Stimulated activated CD4-positive, alpha-beta T cell treated with anti-CD3 and anti-CD28 coated beads, Interleukin-15, amount 100 ng/mL, for 1 hour (primary cell): ENCODE results near the gene HDGF.

Source experiments
- DNase-seq, 2 donors: peaks; one replicate each; pipeline ENCODE4 v3.0.0-alpha.2; 2020; ENCODE audit warnings: low read depth in 1 of 2, low spot score in 1 of 2

The HDGF gene

DNA sequence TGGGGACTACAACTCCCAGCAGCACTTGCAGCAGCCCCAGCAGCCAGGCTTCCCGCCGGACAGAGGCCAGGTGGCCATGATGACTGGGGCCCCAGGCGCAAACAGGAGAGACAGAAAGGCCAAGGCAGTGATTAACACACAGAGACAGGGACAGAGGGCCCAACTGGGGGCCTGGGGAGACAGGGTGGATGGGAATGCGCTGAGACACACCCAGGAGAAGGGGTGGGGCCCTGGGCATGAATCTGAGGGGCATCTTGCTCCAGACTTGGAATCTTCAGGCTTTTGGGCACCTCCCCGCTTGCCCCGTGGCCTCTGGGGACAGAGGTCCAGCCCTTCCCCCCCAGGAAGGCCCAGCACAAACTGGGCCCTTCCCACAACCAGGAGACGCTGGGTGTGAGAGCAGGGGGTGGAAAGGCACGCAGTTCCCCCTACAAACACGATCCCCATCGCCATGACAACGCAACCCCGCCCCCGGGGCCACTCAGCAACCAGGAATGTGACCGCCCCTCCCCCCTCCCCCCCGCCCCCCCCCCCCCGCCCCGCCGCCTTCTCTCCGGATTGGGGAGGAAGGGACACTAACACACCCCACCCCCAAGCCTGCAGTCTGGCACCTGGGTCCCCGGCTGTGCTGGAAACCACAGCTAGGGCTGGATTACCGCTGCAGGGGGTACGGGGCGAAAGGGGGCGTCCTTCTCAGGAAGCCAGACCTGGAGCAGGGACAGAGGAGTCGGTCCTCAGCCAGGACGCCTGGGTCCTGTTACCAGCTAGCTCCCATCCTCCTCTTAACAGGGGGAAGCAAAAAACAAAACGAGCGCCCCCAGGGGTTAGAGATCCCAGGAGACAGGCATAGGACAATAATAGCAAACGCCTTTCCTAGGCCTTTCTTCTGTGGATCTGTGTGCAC lies 4.5 kb downstream of the HDGF start:
- no peak for DNase-seq

GRCh38 chr1:156746406-156746727 lies 5.1 kb downstream of the HDGF start:
- no peak for DNase-seq

GRCh38 chr1:156745881-156746280 lies 5.6 kb downstream of the HDGF start:
- no peak for DNase-seq

GRCh38 chr1:156744786-156745419 lies 6.6 kb downstream of the HDGF start:
- DNase-seq: no peak

DNA sequence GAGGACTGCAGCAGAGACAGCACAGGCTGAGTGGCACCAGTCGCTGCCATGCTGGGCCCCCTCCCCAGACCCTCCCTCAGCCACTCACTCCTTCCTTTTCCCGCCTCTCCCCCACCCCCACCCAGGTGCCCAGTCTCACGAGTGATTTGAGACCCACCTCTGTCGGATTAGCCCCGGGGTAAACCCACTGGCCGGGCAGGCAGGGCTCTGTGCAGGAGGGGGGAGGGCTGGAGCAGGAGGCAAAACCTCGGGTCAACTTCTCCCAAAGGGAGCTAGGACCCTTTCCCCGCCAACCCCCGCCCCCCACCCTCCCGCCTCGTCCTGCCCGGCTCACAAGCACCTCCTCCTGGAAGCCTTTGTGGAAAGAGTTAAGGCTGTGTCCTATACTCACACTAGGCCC lies 7.1 kb downstream of the HDGF start:
- no peak for DNase-seq

- DNase-seq: no peak
Observed at GRCh38 chr1:156743367-156744302, 7.8 kb downstream of the HDGF start.

GRCh38 chr1:156742801-156743200 lies 8.7 kb downstream of the HDGF start:
- no peak for DNase-seq

GRCh38 chr1:156742017-156742416 lies 9.5 kb downstream of the HDGF start:
- no peak for DNase-seq

DNA sequence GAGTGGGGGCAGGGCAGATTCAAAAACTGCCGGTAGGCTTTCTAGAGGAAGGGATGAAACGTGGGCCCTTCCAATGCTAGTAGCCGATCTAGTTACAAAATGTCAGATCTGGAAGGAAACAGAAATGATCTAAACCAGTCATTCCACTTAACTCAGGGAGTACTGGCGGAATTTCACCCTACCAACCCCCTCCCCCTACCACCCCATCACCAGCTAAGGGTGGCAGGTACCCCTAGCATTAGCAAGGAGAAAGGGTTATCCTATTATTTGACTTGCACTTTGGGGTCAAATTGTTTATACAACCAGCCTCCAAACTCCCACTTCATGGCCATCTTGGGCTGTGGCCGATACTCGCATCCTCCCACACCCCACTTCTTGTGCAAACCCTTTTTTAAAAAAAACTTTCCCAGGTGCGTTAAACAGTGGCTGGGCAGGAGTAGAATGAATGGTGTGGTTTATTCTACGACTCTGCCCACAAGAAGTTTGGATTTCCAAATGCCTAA lies 9.9 kb downstream of the HDGF start:
- no peak for DNase-seq

DNA sequence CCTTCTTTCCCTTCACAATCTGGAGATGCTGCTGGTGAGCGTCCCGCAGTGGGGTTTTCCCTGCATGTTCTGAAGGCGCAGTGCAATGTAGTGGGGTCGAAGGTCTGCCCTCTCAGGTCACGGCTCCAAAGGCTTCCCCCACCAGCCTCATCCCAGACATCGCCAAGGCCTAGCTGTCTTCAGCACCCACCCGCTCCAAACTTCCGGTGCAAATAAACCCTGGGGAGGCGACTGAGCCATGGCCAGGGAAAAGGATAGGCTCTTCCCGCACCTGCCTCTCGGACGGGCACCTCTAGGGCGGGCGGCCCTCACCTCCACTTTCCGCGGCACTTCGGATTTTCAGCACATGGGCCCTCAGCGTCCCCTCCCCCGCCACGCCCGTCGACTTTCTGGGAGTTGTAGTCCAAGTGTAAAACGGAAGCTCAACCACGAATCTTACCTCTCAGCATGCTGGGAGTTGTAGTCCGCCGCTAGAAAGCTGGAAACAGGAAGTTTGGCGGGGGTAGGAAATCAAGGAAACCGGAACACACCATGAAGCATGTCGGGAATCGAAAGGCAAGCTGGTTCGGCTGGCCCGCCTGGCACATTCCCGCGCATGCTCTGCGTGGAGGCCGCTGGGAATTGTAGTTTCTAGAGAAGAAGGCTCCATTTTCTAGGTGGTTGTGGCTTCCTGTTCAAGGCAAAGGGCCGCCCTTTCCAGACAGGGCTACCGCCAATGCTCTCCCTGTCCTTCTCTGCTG lies 10.6 kb downstream of the HDGF start, which contains the start of gene MRPL24:
MRPL24 (minus strand) TSS at position 348 of the 740 bp plus-strand sequence. CDS start 2,384 bp downstream, outside the sequence.
- peak; percentile 88 to 91 for DNase-seq

DNA sequence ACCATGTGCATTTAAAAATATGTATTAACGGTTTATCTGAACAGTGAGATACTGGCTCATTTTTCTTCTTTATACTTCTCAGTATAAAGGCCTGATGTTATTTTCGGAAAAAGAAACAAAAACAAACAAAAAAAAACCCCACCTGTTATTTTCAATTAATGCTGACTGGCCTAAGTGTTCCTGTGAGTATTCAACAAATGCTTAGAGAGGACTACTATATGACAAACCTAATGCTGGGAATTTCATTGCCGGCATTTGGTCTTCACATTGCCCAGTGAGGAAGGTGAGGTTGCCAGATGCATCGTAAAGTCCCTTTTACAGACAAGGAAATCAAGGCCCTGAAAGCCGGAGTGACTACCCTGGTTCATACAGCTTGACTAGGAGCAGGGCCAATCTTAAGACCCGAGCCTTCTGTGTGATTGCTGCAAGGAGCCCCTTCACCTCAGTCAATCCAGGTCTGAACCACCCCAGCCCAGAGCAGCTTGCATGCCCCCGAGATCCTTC lies 11.2 kb downstream of the HDGF start:
- no peak for DNase-seq

GRCh38 chr1:156738916-156739315 lies 12.6 kb downstream of the HDGF start:
- no peak for DNase-seq

DNA sequence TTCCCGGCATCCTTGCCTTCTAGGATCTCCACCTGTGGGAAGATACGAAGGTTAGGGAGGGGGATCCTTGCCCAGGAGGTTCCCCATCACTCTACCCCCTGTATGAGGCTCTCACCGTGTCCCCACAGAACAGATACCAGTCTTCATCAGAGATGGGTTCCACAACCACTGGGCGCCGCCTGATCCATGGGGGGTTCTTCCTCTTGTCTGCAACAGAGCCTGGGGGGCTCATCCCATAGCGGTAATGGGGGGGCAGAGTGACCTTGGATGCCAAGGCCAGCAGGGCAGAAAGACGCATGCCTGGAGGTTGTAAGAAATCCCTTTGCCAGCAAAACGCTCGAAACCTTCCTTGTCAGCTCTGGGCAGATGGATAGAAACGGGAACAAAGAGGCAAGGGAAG lies 13.1 kb downstream of the HDGF start:
- no peak for DNase-seq

GRCh38 chr1:156733989-156734584 lies 17.4 kb downstream of the HDGF start:
- no peak for DNase-seq

GRCh38 chr1:156728599-156729462 lies 22.6 kb downstream of the HDGF start, which contains the start of gene ISG20L2:
Gene ISG20L2, minus strand, starts transcription at chr1:156728766. Its CDS starts 1,114 bp downstream, at chr1:156727652.
- DNase-seq: peak; percentile 83 to 85

DNA sequence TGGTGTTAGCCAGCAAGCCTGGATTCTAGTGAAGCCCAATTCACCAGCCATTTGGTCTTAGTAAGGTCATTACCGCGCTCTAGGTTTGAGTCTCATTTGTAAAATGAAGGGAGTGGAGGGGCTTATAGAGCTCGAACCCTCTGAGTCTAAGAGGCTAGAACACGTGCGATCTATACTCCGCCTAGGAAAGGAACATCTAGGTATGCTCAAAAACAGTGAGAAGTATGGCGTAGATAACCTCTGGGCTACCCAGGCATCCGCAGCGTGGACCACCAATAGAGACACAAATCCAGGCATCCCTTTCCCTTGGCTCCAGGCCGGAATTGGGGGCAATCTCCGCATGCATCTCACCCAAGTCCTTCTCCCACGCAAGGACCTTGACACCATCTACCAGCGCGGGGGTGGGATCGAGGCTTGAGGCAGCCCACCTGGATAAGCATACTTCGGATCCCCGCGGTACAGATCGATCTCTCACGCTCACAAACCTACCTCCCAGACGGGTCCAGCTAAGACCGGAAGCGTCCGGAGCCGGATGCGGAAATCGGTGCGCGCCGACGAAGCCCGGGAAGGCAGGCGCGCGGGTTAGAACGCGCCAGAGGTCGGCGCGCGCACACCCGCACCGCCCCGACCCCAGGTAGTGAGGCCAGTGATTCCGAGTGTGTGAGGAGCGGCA lies 23.4 kb downstream of the HDGF start, which contains the start of gene METTL25B:
METTL25B (plus strand) TSS at position 544 of the 673 bp plus-strand sequence. CDS start 636 bp downstream, outside the sequence.
- peak in 1 of 2 donors; percentile 62 for DNase-seq

DNA sequence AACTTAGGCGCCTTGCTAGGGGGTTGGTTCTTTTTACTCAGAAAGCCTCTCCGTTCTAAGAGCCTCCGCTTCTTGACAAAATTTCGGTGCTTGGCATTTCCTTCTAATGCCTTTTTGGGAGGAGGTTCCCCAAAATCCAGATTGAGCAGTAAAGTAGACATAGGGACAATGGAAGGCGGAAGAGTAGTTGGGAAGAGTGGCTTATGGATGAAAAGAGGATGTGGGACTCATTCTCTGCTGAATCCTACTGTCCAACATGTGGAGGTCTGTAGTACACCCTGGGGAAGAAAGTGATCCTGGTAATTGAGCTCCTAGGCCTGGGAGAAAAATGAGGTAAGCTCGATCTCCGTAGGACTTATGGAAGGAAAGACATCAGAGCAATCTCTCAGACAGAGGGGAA lies 24.0 kb downstream of the HDGF start:
- DNase-seq: no peak

DNA sequence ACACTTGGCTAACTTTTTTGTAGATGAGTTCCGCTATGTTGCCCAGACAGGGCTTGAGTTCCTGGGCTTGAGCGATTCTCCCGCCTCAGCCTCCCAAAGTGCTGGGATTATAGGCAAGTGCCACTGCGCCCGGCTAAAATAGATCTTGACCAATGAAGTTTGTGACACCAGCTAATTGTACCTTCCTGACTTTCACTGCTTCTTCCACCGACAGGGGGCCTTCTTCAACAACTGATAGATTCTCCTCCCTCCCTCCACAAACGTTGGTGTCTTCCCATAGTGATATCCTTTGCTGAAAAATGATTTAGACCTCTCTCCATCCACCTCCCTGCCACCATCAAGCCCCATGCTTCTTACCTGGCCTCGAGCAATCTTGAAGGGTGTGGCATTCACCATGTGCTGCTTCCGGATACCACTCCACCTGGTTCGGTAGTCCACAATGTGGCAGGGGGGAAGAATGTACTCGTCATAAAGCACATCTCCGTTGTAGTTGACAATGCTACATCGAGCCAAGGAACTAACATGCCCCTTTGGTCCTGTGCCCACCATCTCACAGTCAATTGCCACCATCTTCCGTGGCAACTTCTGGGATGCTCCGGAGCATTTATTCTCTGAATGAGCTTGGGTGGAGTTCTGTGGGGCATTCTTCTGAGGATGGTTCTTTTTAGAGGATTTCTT lies 24.8 kb downstream of the HDGF start:
- no peak for DNase-seq
